ENCODE results near the gene ACHE. TPM values are rescaled to one million over a fixed set of nuclear protein-coding genes. Genes with fewer than 3 reads are reported as not detected.

Gene ACHE
- total and polyA plus RNA-seq, 2 of the 13 experiments (the other 11 are each of a cell fraction or from before 2014, with no cell fraction given), result 0.18 to 0.40 TPM

- TF ChIP-seq ZNF841 (CRISPR knock-in tag; IDR thresholded peaks at IDR 0.05; ENCODE audit: borderline replicate concordance), result no peak
- peak; percentile 42 for TF ChIP-seq AGO1 (IDR thresholded peaks at IDR 0.05; ENCODE audit: low read depth, low read length, poor library complexity, severe bottlenecking)
- no peak for TF ChIP-seq ATRX (CRISPR knock-in tag; IDR thresholded peaks at IDR 0.05; ENCODE audit: borderline replicate concordance)
- TF ChIP-seq, protein P1, sequence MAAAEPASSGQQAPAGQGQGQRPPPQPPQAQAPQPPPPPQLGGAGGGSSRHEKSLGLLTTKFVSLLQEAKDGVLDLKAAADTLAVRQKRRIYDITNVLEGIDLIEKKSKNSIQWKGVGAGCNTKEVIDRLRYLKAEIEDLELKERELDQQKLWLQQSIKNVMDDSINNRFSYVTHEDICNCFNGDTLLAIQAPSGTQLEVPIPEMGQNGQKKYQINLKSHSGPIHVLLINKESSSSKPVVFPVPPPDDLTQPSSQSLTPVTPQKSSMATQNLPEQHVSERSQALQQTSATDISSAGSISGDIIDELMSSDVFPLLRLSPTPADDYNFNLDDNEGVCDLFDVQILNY (CRISPR knock-in tag; conservative IDR thresholded peaks at IDR 0.05), result peak; percentile 71; the same call in 1 of the 2 replicates
- no peak for TF ChIP-seq ZNF3 (CRISPR knock-in tag; IDR thresholded peaks at IDR 0.05)
- no peak for TF ChIP-seq ZNF780A (CRISPR knock-in tag; IDR thresholded peaks at IDR 0.05)
- no peak for TF ChIP-seq ZNF496 (CRISPR knock-in tag; IDR thresholded peaks at IDR 0.05; ENCODE audit: insufficient replicate concordance)
- TF ChIP-seq FUBP1 (CRISPR knock-in tag; IDR thresholded peaks at IDR 0.05; ENCODE audit: borderline replicate concordance), result no peak
- no peak for TF ChIP-seq TBP (CRISPR knock-in tag; IDR thresholded peaks at IDR 0.05)
- TF ChIP-seq SP5 (CRISPR knock-in tag; IDR thresholded peaks at IDR 0.05; ENCODE audit: borderline replicate concordance, low read depth), result peak; percentile 96
- TF ChIP-seq SNAI1 (CRISPR knock-in tag; IDR thresholded peaks at IDR 0.05; ENCODE audit: borderline replicate concordance), result no peak
- no peak for TF ChIP-seq HMG20A (CRISPR knock-in tag; IDR thresholded peaks at IDR 0.05; ENCODE audit: borderline replicate concordance)
- peak; percentile 88 for TF ChIP-seq SP4 (CRISPR knock-in tag; IDR thresholded peaks at IDR 0.05)
- no peak for TF ChIP-seq SKI (IDR thresholded peaks at IDR 0.05; ENCODE audit: partially characterized antibody)
- TF ChIP-seq IRF2 (CRISPR knock-in tag; IDR thresholded peaks at IDR 0.05), result peak; percentile 96
- peak; percentile 54; the same call in 1 of the 2 replicates for TF ChIP-seq ZNF281 (CRISPR knock-in tag; IDR thresholded peaks at IDR 0.05; ENCODE audit: borderline replicate concordance)
- peak; percentile 70; the same call in 1 of the 2 replicates for TF ChIP-seq NRL (CRISPR knock-in tag; IDR thresholded peaks at IDR 0.05; ENCODE audit: borderline replicate concordance)
- TF ChIP-seq TCF12 (IDR thresholded peaks at IDR 0.05), result no peak
- TF ChIP-seq TCF12 (CRISPR knock-in tag; IDR thresholded peaks at IDR 0.05), result peak; percentile 68; the same call in 1 of the 2 replicates
- peak; percentile 97 for TF ChIP-seq REPIN1 (CRISPR knock-in tag; IDR thresholded peaks at IDR 0.05; ENCODE audit: borderline replicate concordance, low read depth)
- peak; percentile 79; the same call in 1 of the 2 replicates for TF ChIP-seq ZSCAN29 (CRISPR knock-in tag; conservative IDR thresholded peaks at IDR 0.05)
- no peak; the same call in 1 of the 2 replicates for TF ChIP-seq ZNF124 (CRISPR knock-in tag; IDR thresholded peaks at IDR 0.05)
- TF ChIP-seq ZBTB38 (CRISPR knock-in tag; IDR thresholded peaks at IDR 0.05), result peak; percentile 53; the same call in 1 of the 2 replicates
- TF ChIP-seq ZNF615 (CRISPR knock-in tag; IDR thresholded peaks at IDR 0.05; ENCODE audit: borderline replicate concordance), result 0 out of 2 replicates have a peak, but pooled peaks have one; percentile 59
- TF ChIP-seq POLR2G (IDR thresholded peaks at IDR 0.05; ENCODE audit: low read depth, low read length), result peak; percentile 96
Observed at GRCh38 chr7:100874577-100875355, 20.9 kb downstream of the ACHE start, which contains the start of gene SRRT (continued).

Measured in HepG2 (cell line).